Measurements from ENCODE around the gene SDS.
A peak's percentile ranks its signal among the peaks of the same experiment; 100 is the strongest.

- TF ChIP-seq POLR2A (IDR thresholded peaks at IDR 0.05; ENCODE audit: low read depth, low read length) (peak; percentile 53), CTCF (IDR thresholded peaks at IDR 0.05; ENCODE audit: extremely low read depth in 1 of 2, insufficient read depth in 1 of 2, low read depth in 1 of 2, low read length in 2 of 2) (no peak), POLR2AphosphoS5 (IDR thresholded peaks at IDR 0.05; ENCODE audit: insufficient read depth, low read depth, low read length) (peak; percentile 78), EZH2 (IDR thresholded peaks at IDR 0.05; ENCODE audit: borderline replicate concordance, low read depth, low read length, severe bottlenecking) (no peak), GATA2 (IDR thresholded peaks at IDR 0.05; ENCODE audit: insufficient read depth, insufficient read length, low read depth, low read length) (no peak)
Measured at GRCh38 chr12:113422030-113422885, 18.6 kb upstream of the SDS start, which contains the start of gene SDSL.
